DND-41 (cell line): ENCODE results near the gene WWTR1.

Experiments
- ATAC-seq: fragments of 200-7000 bp; cut with Tn5 transposase; 3 replicates; pipeline ENCODE4 v1.9.1; 2021; ENCODE audit warnings: low read depth; ENCODE audit not compliant: insufficient read depth
- DNase-seq: peaks from one replicate; pipeline ENCODE4 v3.0.0-alpha.2; 2020
- H2AFZ ChIP-seq: 2 replicates; pipeline ENCODE4 v1.6.0; 2012; ENCODE audit warnings: low read depth, low read length
- H3K27ac ChIP-seq: 2 replicates; pipeline ENCODE4 v1.5.1; 2012; ENCODE audit warnings: low read length, inconsistent platforms
- H3K27me3 ChIP-seq: fragments of 200-600 bp; sonication (generic); 2 replicates; pipeline ENCODE4 v1.6.0; 2012; ENCODE audit warnings: low read length, mild to moderate bottlenecking, inconsistent platforms; ENCODE audit not compliant: insufficient read depth, poor library complexity
- H3K36me3 ChIP-seq: 2 replicates; pipeline ENCODE4 v1.5.1; 2012; ENCODE audit warnings: low read length, inconsistent platforms; ENCODE audit not compliant: insufficient read depth
- H3K4me1 ChIP-seq: 2 replicates; pipeline ENCODE4 v1.5.1; 2012; ENCODE audit warnings: mild to moderate bottlenecking, low read length; ENCODE audit not compliant: insufficient read depth
- H3K4me2 ChIP-seq: 2 replicates; pipeline ENCODE4 v1.6.0; 2012; ENCODE audit warnings: mild to moderate bottlenecking, moderate library complexity, low read length, inconsistent platforms; ENCODE audit not compliant: insufficient read depth
- H3K4me3 ChIP-seq, 2 experiments: fragments of 200-600 bp in 1 of 2; shearing (Covaris generic) in 1 of 2; 2 replicates each; pipeline ENCODE4 v1.5.1; 2012 to 2016; ENCODE audit warnings: inconsistent platforms in 2 of 2, low read length in 2 of 2, mild to moderate bottlenecking in 2 of 2, low read depth in 1 of 2, moderate library complexity in 1 of 2
- H3K79me2 ChIP-seq: 2 replicates; pipeline ENCODE4 v1.6.0; 2012; ENCODE audit warnings: low read length, inconsistent platforms; ENCODE audit not compliant: insufficient read depth
- H3K9ac ChIP-seq: 2 replicates; pipeline ENCODE4 v1.6.0; 2012; ENCODE audit warnings: low read depth, mild to moderate bottlenecking, inconsistent platforms, low read length, moderate library complexity
- H3K9me3 ChIP-seq: 2 replicates; pipeline ENCODE4 v1.5.1; 2012; ENCODE audit warnings: low read length, moderate library complexity, mild to moderate bottlenecking, inconsistent platforms; ENCODE audit not compliant: insufficient read depth, severe bottlenecking
- H4K20me1 ChIP-seq: 2 replicates; pipeline ENCODE4 v1.6.0; 2012; ENCODE audit warnings: low read length; ENCODE audit not compliant: insufficient read depth
- CTCF ChIP-seq: IDR thresholded peaks from 2 replicates; pipeline ENCODE4 v1.5.1; 2012; ENCODE audit warnings: borderline replicate concordance, low read length, moderate library complexity, mild to moderate bottlenecking; ENCODE audit not compliant: poor library complexity, severe bottlenecking; ENCODE audit errors: extremely low read depth
- EZH2 ChIP-seq: IDR thresholded peaks from 3 replicates; pipeline ENCODE4 v1.6.1; 2012; ENCODE audit warnings: borderline replicate concordance, low read depth, mild to moderate bottlenecking, moderate library complexity, low read length, inconsistent platforms; ENCODE audit not compliant: severe bottlenecking

Gene WWTR1

GRCh38 chr3:149623824-149624223 is 34.0 kb downstream of the WWTR1 start:
- Histone ChIP-seq H3K9me3 (no peaks in the 10 kb centered on the region), H2AFZ (no peak overlapping the region), H3K4me2 (no peak overlapping the region), H3K9ac (no peak overlapping the region), H3K27me3 (no peaks in the 10 kb centered on the region), H3K79me2 (no peaks in the 10 kb centered on the region), H3K36me3 (no peaks in the 10 kb centered on the region), H4K20me1 (no peaks in the 10 kb centered on the region), H3K27ac (no peak overlapping the region), H3K4me3 (no peak overlapping the region), H3K4me1 (no peaks in the 10 kb centered on the region)
- DNase-seq = no peak
- TF ChIP-seq EZH2 (no peak), CTCF (no peak)
- no peak for ATAC-seq

GRCh38 chr3:149621218-149622005 is 36.4 kb downstream of the WWTR1 start:
- Histone ChIP-seq H3K4me1 (no peaks in the 10 kb centered on the region), H3K4me2 (no peak overlapping the region), H3K4me3 (no peak overlapping the region), H3K9me3 (no peaks in the 10 kb centered on the region), H3K27me3 (no peaks in the 10 kb centered on the region), H3K36me3 (no peaks in the 10 kb centered on the region), H4K20me1 (no peaks in the 10 kb centered on the region), H3K9ac (no peak overlapping the region), H2AFZ (no peak overlapping the region), H3K79me2 (no peaks in the 10 kb centered on the region), H3K27ac (no peak overlapping the region)
- no peak for TF ChIP-seq EZH2
- DNase-seq = no peak
- no peak for ATAC-seq

- no peak overlapping the region for H3K4me3 ChIP-seq
- H3K79me2 ChIP-seq = no peaks in the 10 kb centered on the region
- no peak overlapping the region for H3K27ac ChIP-seq
- H3K4me1 ChIP-seq = no peaks in the 10 kb centered on the region
- DNase-seq (no peak), ATAC-seq (no peak)
- no peak overlapping the region for H3K4me2 ChIP-seq
- no peak for TF ChIP-seq CTCF
- no peak for TF ChIP-seq EZH2
- H3K27me3 ChIP-seq = no peaks in the 10 kb centered on the region
- no peak overlapping the region for H3K9ac ChIP-seq
- H3K9me3 ChIP-seq = no peaks in the 10 kb centered on the region
- H4K20me1 ChIP-seq = no peaks in the 10 kb centered on the region
- H2AFZ ChIP-seq = no peak overlapping the region
- H3K36me3 ChIP-seq = no peaks in the 10 kb centered on the region
Observed at GRCh38 chr3:149620291-149621020, 37.4 kb downstream of the WWTR1 start.

GRCh38 chr3:149619136-149619535 is 38.7 kb downstream of the WWTR1 start:
- no peaks in the 10 kb centered on the region for H3K9me3 ChIP-seq
- H3K27ac ChIP-seq = no peak overlapping the region
- H3K79me2 ChIP-seq = no peaks in the 10 kb centered on the region
- TF ChIP-seq CTCF (no peak), EZH2 (no peak)
- no peaks in the 10 kb centered on the region for H4K20me1 ChIP-seq
- H3K4me2 ChIP-seq = no peak overlapping the region
- no peak overlapping the region for H3K9ac ChIP-seq
- no peak overlapping the region for H3K4me3 ChIP-seq
- DNase-seq = no peak
- no peak for ATAC-seq
- H3K36me3 ChIP-seq = no peaks in the 10 kb centered on the region
- no peaks in the 10 kb centered on the region for H3K27me3 ChIP-seq
- H2AFZ ChIP-seq = no peak overlapping the region
- no peaks in the 10 kb centered on the region for H3K4me1 ChIP-seq
